HG03103 (cell line): ENCODE results near the gene C20orf204.
"Not testable (repeated sequence)": the region's sequence is repeated elsewhere in the genome, so short reads cannot be mapped to it uniquely, and the experiment has no call there.

Experiments
- ATAC-seq: cut with Tn5 transposase; IDR thresholded peaks from one replicate; pipeline ENCODE4 v1.9.1; 2021; ENCODE audit warnings: low read depth; ENCODE audit not compliant: unreplicated experiment

The C20orf204 gene, protein sequence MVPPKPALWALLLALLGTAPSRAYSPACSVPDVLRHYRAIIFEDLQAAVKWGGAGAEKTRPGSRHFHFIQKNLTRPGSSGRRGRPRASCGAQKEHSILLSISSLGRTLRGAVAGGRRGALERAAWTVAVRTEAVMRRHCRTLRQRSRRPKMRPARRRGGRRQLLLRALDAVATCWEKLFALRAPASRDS

DNA sequence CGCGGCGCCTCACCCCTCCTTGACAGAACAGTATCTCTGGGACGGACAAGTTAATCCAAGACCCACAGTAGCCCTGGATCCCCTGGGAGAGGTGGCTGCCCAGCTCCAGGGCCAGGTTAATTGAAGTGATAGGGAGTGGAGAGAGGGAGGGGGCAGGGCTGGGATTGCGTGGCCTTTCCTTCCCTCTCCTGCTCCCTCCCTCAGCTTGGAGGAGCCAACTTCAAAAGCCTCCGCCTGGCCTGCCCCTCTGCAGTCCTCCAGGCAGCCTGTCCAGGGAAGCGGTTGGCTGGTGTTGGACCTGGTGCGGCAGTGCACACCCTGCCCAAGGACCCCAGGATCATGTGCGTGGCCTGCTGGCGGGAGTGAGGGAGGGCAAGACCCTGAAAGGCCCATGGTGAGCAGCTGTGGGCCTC, at the start of gene C20orf204:
C20orf204 (plus strand) TSS at position 250 of the 413 bp plus-strand sequence; CDS start at position 392, 142 bp downstream.
- no peak for ATAC-seq

GRCh38 chr20:64000906-64001305, 35.1 kb upstream of the C20orf204 start:
- no peak for ATAC-seq

- no peak for ATAC-seq
These were observed 34.4 kb upstream of the C20orf204 start for GRCh38 chr20:64001607-64002011.

GRCh38 chr20:64003960-64004725, 31.8 kb upstream of the C20orf204 start:
- no peak for ATAC-seq

GRCh38 chr20:64005394-64005793, 30.6 kb upstream of the C20orf204 start:
- no peak for ATAC-seq

DNA sequence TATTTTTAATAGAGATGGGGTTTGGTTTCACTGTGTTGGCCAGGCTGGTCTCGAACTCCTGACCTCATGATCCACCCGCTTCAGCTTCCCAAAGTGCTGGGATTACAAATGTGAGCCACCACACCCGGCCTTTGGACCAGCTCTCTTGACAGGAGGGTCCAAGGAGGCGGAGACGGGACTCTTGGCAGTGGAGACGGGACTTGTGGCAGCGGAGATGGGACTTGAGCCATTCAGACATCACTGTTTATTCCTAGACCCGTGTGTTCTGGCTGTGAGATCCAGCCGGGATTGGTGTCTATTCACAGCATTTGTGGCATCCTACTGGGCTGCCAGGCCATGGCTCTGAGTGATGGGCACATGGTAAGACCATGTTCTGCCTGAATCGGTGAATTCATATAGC, 29.5 kb upstream of the C20orf204 start:
- ATAC-seq = no peak

- ATAC-seq = no peak
These were observed 29.1 kb upstream of the C20orf204 start for GRCh38 chr20:64006902-64007301.

DNA sequence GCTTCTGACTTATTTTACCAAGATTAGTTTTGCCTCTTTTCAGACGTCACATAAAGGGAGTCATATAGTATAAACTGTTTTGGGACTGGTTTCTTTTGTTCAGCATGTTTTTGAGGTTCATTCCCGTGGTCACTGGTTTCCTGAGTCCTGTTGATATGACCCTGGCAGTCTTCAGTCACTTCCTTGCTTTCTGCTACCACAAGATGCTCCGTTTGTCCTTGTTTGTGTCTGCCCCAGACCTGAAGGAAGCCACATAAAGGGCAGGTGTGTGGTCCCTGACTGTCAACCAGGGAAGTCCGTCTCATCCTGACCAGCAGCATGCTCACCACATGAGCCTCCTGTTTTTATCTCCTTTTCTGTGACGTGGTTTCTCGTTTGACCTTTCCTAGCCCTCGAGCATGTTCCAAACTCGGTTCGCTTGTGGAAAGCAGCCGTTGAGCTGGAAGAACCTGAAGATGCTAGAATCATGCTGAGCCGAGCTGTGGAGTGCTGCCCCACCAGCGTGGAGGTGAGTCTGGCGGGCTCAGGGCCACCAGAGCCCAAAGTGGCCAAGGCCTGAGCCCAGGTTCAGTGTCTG, 26.1 kb upstream of the C20orf204 start:
- no peak for ATAC-seq

DNA sequence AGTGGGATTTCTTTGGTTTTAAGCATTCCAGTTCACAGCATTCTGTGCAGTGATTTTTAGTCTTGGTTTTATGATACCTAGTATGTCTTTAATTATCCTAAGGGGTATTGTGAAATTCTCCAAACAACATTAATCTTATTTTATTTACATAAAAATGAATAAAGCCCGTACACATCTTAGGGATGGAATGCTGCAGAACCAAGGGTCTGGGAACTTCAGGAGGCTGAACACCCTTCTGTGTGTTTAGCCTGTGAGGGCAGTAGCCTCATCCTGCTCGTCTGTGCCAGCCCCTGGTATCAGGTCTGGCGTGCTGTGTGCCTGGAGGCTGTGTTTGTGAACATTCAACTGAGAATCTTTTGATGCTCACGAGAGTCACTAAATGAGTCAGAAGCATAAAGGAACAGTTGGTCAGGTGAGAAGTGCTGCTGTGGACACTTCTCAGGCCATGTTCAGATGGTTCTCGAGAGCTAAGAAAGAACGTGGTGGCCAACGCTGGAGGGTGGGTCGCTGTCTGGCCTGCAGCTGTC, 25.2 kb upstream of the C20orf204 start:
- ATAC-seq = no peak

- ATAC-seq = no peak
These were observed 24.6 kb upstream of the C20orf204 start for GRCh38 chr20:64011366-64011779.

- ATAC-seq = not testable (repeated sequence)
These were observed 23.4 kb upstream of the C20orf204 start for GRCh38 chr20:64012385-64013154.

- ATAC-seq = no peak
These were observed 20.3 kb upstream of the C20orf204 start for GRCh38 chr20:64015635-64016034.

- ATAC-seq = no peak
These were observed 14.6 kb upstream of the C20orf204 start for GRCh38 chr20:64021124-64021975.

GRCh38 chr20:64022671-64023360, 13.2 kb upstream of the C20orf204 start:
- ATAC-seq = no peak

DNA sequence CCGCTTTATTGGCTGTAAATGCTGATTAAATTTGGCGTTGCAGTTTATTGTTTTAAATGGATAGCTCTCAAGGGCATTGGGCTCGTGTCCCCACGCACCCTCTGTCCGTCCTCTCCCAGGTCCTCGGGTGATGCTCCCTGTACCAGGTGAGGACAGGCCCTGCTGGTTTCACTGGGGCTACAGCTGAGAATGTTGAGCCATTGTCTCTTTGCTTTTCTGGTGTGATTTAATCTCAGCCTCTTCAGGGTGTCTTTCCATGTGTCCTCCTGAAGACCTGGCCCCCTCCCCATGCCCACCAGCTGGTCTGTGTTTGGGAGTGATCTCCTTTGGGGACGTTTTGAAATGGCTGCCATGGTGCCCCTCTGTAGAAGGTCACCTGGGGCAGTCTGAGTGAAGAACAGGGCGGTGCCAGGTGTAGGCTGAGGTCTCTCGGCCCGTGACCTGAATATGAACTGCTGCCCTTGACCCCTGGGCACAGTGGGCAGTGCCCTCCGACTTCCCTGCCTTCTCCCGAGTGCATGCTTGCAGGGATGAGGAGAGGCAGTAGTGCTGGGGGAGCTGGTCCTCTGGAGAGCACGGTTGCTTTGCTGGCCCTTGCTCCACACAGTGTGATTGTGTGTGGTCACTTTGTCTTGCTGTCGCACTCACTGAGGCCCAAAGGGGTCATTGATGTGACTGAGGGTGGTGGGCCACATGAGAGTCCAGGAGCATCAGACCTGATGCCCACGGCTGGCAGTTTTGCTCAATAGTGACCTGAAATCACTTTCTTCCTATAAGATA, 12.4 kb upstream of the C20orf204 start:
- no peak for ATAC-seq

DNA sequence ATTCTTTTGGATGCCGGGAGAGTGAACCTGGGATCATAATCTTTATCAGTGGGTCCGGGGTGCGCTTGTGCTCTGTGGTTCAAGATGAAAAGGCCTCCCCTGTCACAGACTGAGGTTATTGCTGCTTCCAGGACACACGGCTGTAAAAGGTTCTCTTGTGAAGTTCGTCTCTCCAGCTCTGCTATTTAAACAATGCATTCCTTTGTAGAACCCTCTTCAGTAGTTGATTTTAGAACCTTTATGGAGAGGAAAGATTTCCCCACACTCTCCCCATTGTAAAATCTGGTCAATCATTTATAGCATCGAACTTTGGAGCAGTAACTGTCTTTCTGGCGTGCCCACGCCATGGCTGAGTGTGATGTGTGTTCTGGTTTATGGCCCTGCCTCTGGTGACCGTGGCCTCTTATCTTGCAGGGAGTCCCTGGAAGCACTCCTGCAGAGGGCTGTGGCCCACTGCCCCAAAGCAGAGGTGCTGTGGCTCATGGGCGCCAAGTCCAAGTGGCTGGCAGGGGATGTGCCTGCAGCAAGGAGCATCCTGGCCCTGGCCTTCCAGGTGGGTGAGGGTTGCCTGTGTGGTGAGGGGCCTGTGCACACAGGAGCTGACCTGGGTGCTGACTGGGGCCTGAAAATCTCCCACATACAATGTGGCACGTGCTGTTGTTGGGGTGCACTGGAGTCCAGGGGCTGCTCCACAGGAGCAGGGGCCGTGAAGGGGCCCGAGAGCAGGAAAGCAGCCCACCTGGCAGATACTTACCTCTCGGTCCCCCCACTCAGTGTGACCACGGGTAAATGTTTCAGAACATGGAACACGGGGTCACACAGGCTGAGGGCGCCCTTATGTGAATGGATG, 11.6 kb upstream of the C20orf204 start:
- ATAC-seq = no peak

GRCh38 chr20:64025101-64025825, 10.7 kb upstream of the C20orf204 start:
- ATAC-seq = no peak
